ENCODE measurements around the gene GMEB1.

Gene GMEB1

DNA sequence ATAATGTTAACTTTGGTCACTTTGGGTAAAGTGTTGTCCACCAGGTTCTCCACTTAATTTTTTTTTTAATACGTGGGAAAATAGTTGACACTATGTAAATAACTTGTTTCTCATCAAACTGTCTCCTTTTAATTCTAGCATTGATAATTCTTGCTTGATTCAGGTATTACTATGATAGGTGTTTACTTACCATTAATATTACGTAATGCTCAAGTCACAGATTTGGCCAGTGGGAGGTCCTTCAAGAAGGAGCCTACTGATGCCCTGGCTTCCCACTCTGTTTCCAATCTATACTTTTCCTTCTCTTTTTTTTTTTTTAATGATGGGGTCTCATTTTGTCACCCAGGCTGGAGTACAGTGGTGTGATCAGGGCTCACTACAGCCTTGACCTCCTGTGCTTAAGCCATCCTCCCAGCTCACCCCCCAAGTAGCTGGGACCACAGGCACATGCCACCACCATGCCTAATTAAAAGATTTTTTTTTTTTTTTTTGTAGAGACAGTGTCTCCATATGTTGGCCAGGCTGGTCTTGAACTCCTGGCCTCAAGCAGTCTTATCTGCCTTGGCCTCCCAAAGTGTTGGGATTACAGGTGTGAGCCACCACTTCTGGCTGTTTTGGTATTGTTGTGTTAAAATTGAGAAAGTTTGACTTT lies 98.1 kb downstream of the GMEB1 start:
- TF ChIP-seq OSR1 (CRISPR knock-in tag; IDR thresholded peaks at IDR 0.05) (no peak), RARB (CRISPR knock-in tag; IDR thresholded peaks at IDR 0.05) (no peak), ESRRG (CRISPR knock-in tag; IDR thresholded peaks at IDR 0.05) (no peak), ZNF70 (CRISPR knock-in tag; IDR thresholded peaks at IDR 0.05) (no peak), GLIS3 (CRISPR knock-in tag; IDR thresholded peaks at IDR 0.05) (no peak)
- TF ChIP-seq, protein P1, sequence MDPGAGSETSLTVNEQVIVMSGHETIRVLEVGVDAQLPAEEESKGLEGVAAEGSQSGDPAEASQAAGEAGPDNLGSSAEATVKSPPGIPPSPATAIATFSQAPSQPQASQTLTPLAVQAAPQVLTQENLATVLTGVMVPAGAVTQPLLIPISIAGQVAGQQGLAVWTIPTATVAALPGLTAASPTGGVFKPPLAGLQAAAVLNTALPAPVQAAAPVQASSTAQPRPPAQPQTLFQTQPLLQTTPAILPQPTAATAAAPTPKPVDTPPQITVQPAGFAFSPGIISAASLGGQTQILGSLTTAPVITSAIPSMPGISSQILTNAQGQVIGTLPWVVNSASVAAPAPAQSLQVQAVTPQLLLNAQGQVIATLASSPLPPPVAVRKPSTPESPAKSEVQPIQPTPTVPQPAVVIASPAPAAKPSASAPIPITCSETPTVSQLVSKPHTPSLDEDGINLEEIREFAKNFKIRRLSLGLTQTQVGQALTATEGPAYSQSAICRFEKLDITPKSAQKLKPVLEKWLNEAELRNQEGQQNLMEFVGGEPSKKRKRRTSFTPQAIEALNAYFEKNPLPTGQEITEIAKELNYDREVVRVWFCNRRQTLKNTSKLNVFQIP (CRISPR knock-in tag; IDR thresholded peaks at IDR 0.05; ENCODE audit: borderline replicate concordance, low read depth) = no peak
- no peak for ATAC-seq
